Peyer's patch (tissue), 4 donors: ENCODE results near the gene STOML2.

Experiments used
- CTCF ChIP-seq, 6 experiments: fragments of 450-650 bp in 4 of 6; fragments of 200-600 bp in 2 of 6; sonication (generic) in 1 of 6; IDR thresholded peaks; one replicate each; pipeline ENCODE4 v1.5.1; 2017 to 2019; ENCODE audit warnings: antibody characterized with exemption in 6 of 6, mild to moderate bottlenecking in 3 of 6, moderate library complexity in 1 of 6
- POLR2A ChIP-seq, 2 donors: fragments of 450-650 bp; IDR thresholded peaks; one replicate each; pipeline ENCODE4 v1.5.1; 2017; ENCODE audit warnings: antibody characterized with exemption in 2 of 2, mild to moderate bottlenecking in 2 of 2, moderate library complexity in 2 of 2

DNA sequence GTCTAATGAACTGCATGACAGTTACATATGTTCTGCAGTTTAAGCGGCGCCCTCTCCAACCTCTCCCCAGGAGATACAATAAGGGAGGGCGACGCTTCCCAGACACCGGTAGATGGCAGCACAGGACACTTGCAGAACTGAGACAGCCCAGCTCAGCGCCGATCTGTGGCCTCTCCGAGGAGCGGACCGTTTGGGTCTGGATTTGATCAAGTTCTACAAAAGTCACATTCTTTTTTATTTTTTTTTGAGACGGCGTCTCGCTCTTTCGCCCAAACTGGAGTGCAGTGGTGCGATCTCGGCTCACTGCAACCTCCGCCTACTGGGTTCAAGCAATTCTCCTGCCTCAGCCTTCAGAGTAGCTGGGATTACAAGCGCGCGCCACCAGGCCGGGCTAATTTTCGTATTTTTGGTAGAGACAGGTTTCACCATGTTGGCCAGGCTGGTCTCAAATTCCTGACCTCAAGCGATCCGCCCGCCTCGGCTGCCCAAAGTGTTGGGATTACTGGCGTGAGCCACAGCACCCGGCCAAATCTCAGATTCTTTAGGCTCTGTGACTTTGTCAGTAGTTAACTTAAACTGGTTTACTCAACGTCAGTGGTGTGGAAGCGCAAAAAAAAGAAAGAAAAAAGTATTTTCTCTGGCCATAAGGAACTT, 14.1 kb upstream of the STOML2 start:
- TF ChIP-seq CTCF (IDR thresholded peaks at IDR 0.05) (peak; percentile 80 to 97 (median 96)), POLR2A (IDR thresholded peaks at IDR 0.05) (no peak)
